CD4-positive, alpha-beta memory T cell (primary cell): Measurements from ENCODE around the gene GTF2IRD1. TPM values are rescaled to one million over a fixed set of nuclear protein-coding genes. Genes with fewer than 3 reads are reported as not detected.
A peak's percentile ranks its signal among the peaks of the same experiment; 100 is the strongest.

Experiments
- CTCF ChIA-PET: fragments of 350-600 bp; sonication (Branson Sonifier 250); formaldehyde crosslinking; loops from one replicate; lab custom pipeline; 2021; ENCODE audit warnings: inconsistent platforms; ENCODE audit not compliant: partially characterized antibody; lab: Charles Lee
- POLR2A ChIA-PET: fragments of 350-600 bp; sonication (Branson Sonifier 250); formaldehyde crosslinking; loops from one replicate; lab custom pipeline; 2021; ENCODE audit not compliant: partially characterized antibody; lab: Charles Lee
- DNase-seq, 5 donors: peaks; one replicate each; pipeline versions ENCODE4 v3.0.0 to v3.0.0-alpha.2; 2020 to 2022; ENCODE audit warnings: mixed read lengths in 1 of 5
- H3K27ac ChIP-seq: one replicate; pipeline ENCODE4 v1.7.0; 2013; ENCODE audit warnings: low read depth, low read length
- H3K27me3 ChIP-seq: 2 replicates; pipeline ENCODE4 v1.7.0; 2013; ENCODE audit warnings: mild to moderate bottlenecking, low read length, moderate library complexity; ENCODE audit not compliant: insufficient read depth
- H3K36me3 ChIP-seq: 2 replicates; pipeline ENCODE4 v1.7.0; 2013; ENCODE audit warnings: mild to moderate bottlenecking, low read length, moderate library complexity; ENCODE audit not compliant: insufficient read depth
- H3K4me1 ChIP-seq: 2 replicates; pipeline ENCODE4 v1.7.0; 2013; ENCODE audit warnings: mild to moderate bottlenecking, low read length, moderate library complexity; ENCODE audit not compliant: insufficient read depth
- H3K4me3 ChIP-seq, 2 donors: one replicate each; pipeline ENCODE4 v1.7.0; 2013; ENCODE audit warnings: low read length in 2 of 2, mild to moderate bottlenecking in 1 of 2
- H3K9me3 ChIP-seq, 2 donors: one replicate each; pipeline ENCODE4 v1.7.0; 2013; ENCODE audit warnings: low read length in 2 of 2, control low read depth in 1 of 2; ENCODE audit not compliant: control insufficient read depth in 1 of 2
- H3K27ac Mint-ChIP-seq, 7 donors: one replicate each; pipeline ENCODE4 v1.8.0; 2020 to 2021; ENCODE audit warnings: mixed read lengths in 7 of 7, mild to moderate bottlenecking in 6 of 7, inconsistent platforms in 3 of 7, moderate library complexity in 3 of 7
- H3K27me3 Mint-ChIP-seq, 2 donors: one replicate each; pipeline ENCODE4 v1.8.0; 2020 to 2021; ENCODE audit warnings: mixed read lengths in 2 of 2
- H3K36me3 Mint-ChIP-seq, 2 donors: one replicate each; pipeline ENCODE4 v1.8.0; 2020 to 2021; ENCODE audit warnings: mixed read lengths in 2 of 2, inconsistent platforms in 1 of 2, mild to moderate bottlenecking in 1 of 2
- H3K4me1 Mint-ChIP-seq, 4 donors: one replicate each; pipeline ENCODE4 v1.8.0; 2020 to 2021; ENCODE audit warnings: mixed read lengths in 4 of 4, mild to moderate bottlenecking in 1 of 4
- H3K4me3 Mint-ChIP-seq, 8 donors: one replicate each; pipeline ENCODE4 v1.8.0; 2020 to 2021; ENCODE audit warnings: mixed read lengths in 8 of 8, mild to moderate bottlenecking in 7 of 8, moderate library complexity in 6 of 8, inconsistent platforms in 3 of 8
- H3K9me3 Mint-ChIP-seq, 8 donors: one replicate each; pipeline ENCODE4 v1.8.0; 2020 to 2021; ENCODE audit warnings: mixed read lengths in 8 of 8, mild to moderate bottlenecking in 5 of 8, inconsistent platforms in 3 of 8, moderate library complexity in 1 of 8
- intact Hi-C: fragments of 100-400 bp; cut with micrococcal nuclease; formaldehyde crosslinking; loops from one replicate; pipeline ENCODE4 v1.15.1; 2023
- polyA plus RNA-seq, 2 donors: library from polyadenylated mRNA; unstranded; fragments of 300-500 nt; fragmentation: Illumina TruSeq; gene quantifications; one replicate each; pipeline ENCODE4 v1.2.3, GENCODE V29; 2021
- total RNA-seq, 2 experiments: library from RNA; stranded (reverse); gene quantifications; one replicate each; pipeline ENCODE4 v1.2.3, GENCODE V29; 2021

GTF2IRD1 gene
- total and polyA plus RNA-seq, 4 experiments from 2014 or later = 0.30 to 8.8 (median 4.7) TPM

GRCh38 chr7:74498996-74499834 is 45.5 kb downstream of the GTF2IRD1 start:
- Histone ChIP-seq H3K9me3 (no peaks in the 10 kb centered on the region), H3K4me1 (no peaks in the 10 kb centered on the region), H3K4me3 (no peak overlapping the region), H3K36me3 (no peaks in the 10 kb centered on the region), H3K27ac (no peak overlapping the region), H3K27me3 (no peaks in the 10 kb centered on the region)
- H3K4me3 Mint-ChIP-seq = no peak overlapping the region
- CTCF ChIA-PET = no interaction called here
- POLR2A ChIA-PET = no interaction called here
- no peak overlapping the region for H3K27ac Mint-ChIP-seq
- peaks cover 0 to 4% (median 0%) of the 10 kb centered on the region in 4 donors for H3K4me1 Mint-ChIP-seq
- no peak for DNase-seq
- intact Hi-C loops = no loop called here
- H3K9me3 Mint-ChIP-seq = no peaks in the 10 kb centered on the region
- no peaks in the 10 kb centered on the region for H3K36me3 Mint-ChIP-seq
- H3K27me3 Mint-ChIP-seq = no peaks in the 10 kb centered on the region

GRCh38 chr7:74499835-74500388 is 46.2 kb downstream of the GTF2IRD1 start:
- no peaks in the 10 kb centered on the region for H3K36me3 ChIP-seq
- CTCF ChIA-PET = interaction anchor here (0.6 kb wide), 1 partner anchor 1302 kb away, joined by 5 read pairs; no protein-coding TSS in a partner anchor
- H3K4me3 ChIP-seq = no peak overlapping the region
- H3K4me3 Mint-ChIP-seq = no peak overlapping the region
- no peaks in the 10 kb centered on the region for H3K27me3 Mint-ChIP-seq
- H3K27me3 ChIP-seq = no peaks in the 10 kb centered on the region
- no peak overlapping the region for H3K27ac ChIP-seq
- no peaks in the 10 kb centered on the region for H3K9me3 Mint-ChIP-seq
- H3K4me1 Mint-ChIP-seq = peaks cover 0 to 4% (median 0%) of the 10 kb centered on the region in 4 donors
- no peak for DNase-seq
- no peak overlapping the region for H3K27ac Mint-ChIP-seq
- intact Hi-C loops = no loop called here
- no peaks in the 10 kb centered on the region for H3K4me1 ChIP-seq
- no peaks in the 10 kb centered on the region for H3K9me3 ChIP-seq
- POLR2A ChIA-PET = no interaction called here
- no peaks in the 10 kb centered on the region for H3K36me3 Mint-ChIP-seq

- Histone ChIP-seq H3K4me1 (no peaks in the 10 kb centered on the region), H3K36me3 (no peaks in the 10 kb centered on the region), H3K4me3 (no peak overlapping the region), H3K27me3 (no peaks in the 10 kb centered on the region), H3K27ac (no peak overlapping the region), H3K9me3 (no peaks in the 10 kb centered on the region)
- Mint-ChIP-seq H3K27ac (no peak overlapping the region), H3K27me3 (no peaks in the 10 kb centered on the region), H3K4me3 (no peak overlapping the region), H3K4me1 (peaks cover 0 to under 1% (median 0%) of the 10 kb centered on the region in 4 donors), H3K36me3 (no peaks in the 10 kb centered on the region), H3K9me3 (no peaks in the 10 kb centered on the region)
- intact Hi-C loops = no loop called here
- POLR2A ChIA-PET = no interaction called here
- no peak for DNase-seq
- CTCF ChIA-PET = no interaction called here
These were observed 47.6 kb downstream of the GTF2IRD1 start for GRCh38 chr7:74501298-74501697.

- no peaks in the 10 kb centered on the region for H3K36me3 Mint-ChIP-seq
- Histone ChIP-seq H3K4me1 (no peaks in the 10 kb centered on the region), H3K27ac (no peak overlapping the region), H3K36me3 (no peaks in the 10 kb centered on the region), H3K4me3 (no peak overlapping the region), H3K9me3 (no peaks in the 10 kb centered on the region), H3K27me3 (no peaks in the 10 kb centered on the region)
- ChIA-PET POLR2A (no interaction called here), CTCF (no interaction called here)
- intact Hi-C loops = no loop called here
- no peaks in the 10 kb centered on the region for H3K9me3 Mint-ChIP-seq
- H3K4me1 Mint-ChIP-seq = no peaks in the 10 kb centered on the region
- H3K27me3 Mint-ChIP-seq = no peaks in the 10 kb centered on the region
- DNase-seq = no peak
- no peak overlapping the region for H3K27ac Mint-ChIP-seq
- H3K4me3 Mint-ChIP-seq = no peak overlapping the region
These were observed 48.6 kb downstream of the GTF2IRD1 start for GRCh38 chr7:74502216-74502891.

GRCh38 chr7:74503061-74503460 is 49.4 kb downstream of the GTF2IRD1 start:
- no peak overlapping the region for H3K4me3 ChIP-seq
- no peaks in the 10 kb centered on the region for H3K36me3 ChIP-seq
- H3K4me1 Mint-ChIP-seq = no peaks in the 10 kb centered on the region
- H3K27ac Mint-ChIP-seq = no peak overlapping the region
- ChIA-PET CTCF (no interaction called here), POLR2A (no interaction called here)
- no peak overlapping the region for H3K27ac ChIP-seq
- no peaks in the 10 kb centered on the region for H3K9me3 ChIP-seq
- intact Hi-C loops = no loop called here
- H3K27me3 Mint-ChIP-seq = no peaks in the 10 kb centered on the region
- H3K9me3 Mint-ChIP-seq = no peaks in the 10 kb centered on the region
- H3K4me1 ChIP-seq = no peaks in the 10 kb centered on the region
- H3K4me3 Mint-ChIP-seq = no peak overlapping the region
- no peaks in the 10 kb centered on the region for H3K36me3 Mint-ChIP-seq
- no peaks in the 10 kb centered on the region for H3K27me3 ChIP-seq
- DNase-seq = no peak

- H3K36me3 ChIP-seq = no peaks in the 10 kb centered on the region
- POLR2A ChIA-PET = no interaction called here
- intact Hi-C loops = no loop called here
- Mint-ChIP-seq H3K27me3 (no peaks in the 10 kb centered on the region), H3K36me3 (no peaks in the 10 kb centered on the region), H3K4me3 (no peak overlapping the region), H3K27ac (peak overlapping the region in 1 of 7 donors; percentile 17), H3K4me1 (no peaks in the 10 kb centered on the region), H3K9me3 (no peaks in the 10 kb centered on the region)
- H3K27me3 ChIP-seq = no peaks in the 10 kb centered on the region
- CTCF ChIA-PET = no interaction called here
- H3K4me3 ChIP-seq = no peak overlapping the region
- no peak for DNase-seq
- H3K4me1 ChIP-seq = no peaks in the 10 kb centered on the region
- H3K27ac ChIP-seq = no peak overlapping the region
- H3K9me3 ChIP-seq = no peaks in the 10 kb centered on the region
These were observed 50.2 kb downstream of the GTF2IRD1 start for GRCh38 chr7:74503943-74504342.
